HG02943 (cell line): Measurements from ENCODE around the gene ACOX1.
"Not testable (repeated sequence)": the region's sequence is repeated elsewhere in the genome, so short reads cannot be mapped to it uniquely, and the experiment has no call there.

Experiments
- ATAC-seq: cut with Tn5 transposase; IDR thresholded peaks from one replicate; pipeline ENCODE4 v1.9.1; 2021; ENCODE audit warnings: mild to moderate bottlenecking, low read depth, moderate library complexity; ENCODE audit not compliant: unreplicated experiment

ACOX1 gene

DNA sequence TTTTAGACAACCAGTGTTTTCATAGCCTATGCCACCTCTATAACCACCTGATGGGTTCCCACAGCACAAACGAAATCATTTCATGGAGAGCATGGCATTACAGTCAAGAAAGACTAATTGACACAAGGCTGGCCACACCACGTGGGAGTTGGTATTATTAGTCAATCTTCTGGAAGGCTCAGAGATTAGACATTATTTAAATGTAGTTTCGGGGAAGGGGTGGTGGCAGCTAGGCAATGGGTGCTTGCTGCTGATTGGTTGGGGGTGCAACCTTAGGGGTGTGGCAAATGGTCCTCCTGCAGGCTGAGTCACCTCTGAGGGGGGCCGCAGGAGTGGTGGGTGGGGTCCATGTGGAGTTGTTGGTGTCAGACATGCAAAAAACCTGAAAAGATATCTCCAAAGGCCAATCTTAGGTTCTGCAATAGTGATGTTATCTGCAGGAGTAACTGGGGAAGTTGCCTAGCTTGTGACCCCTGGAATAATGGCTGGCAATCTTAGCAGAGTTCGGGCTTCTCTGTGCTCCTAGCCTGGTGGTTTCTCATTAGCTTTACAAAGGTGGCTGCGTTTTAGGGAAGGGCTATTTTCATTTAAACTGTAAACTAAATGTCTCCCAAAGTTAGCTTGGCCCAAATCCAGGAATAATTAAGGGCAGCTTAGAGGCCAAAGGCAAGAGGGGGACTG lies 4.7 kb upstream of the ACOX1 start:
- ATAC-seq = no peak

DNA sequence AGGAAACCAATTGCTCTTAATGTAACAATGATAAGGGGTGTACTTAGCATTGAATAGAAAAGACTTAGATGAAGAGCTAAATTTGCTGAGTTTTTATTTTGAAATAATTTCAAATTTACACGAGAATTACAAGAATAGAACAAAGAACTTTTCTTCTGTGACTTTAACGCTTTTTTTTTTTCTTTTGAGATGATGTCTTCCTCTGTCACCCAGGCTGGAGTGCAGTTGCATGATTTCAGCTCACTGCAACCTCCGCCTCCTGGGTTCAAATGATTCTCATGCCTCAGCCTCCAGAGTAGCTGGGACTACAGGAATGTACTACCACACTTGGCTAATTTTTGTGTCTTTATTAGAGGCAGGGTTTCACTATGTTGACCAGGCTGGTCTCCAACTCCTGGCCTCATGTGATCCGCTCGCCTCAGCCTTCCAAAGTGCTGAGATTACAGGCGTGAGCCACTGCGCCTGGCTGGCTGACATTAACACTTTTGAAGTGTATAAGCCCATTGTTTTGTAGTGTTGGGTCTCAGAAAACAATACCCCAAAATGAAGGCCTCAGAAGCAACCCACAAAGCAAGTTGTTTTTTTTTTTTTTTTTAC lies 2.2 kb upstream of the ACOX1 start:
- ATAC-seq = no peak

DNA sequence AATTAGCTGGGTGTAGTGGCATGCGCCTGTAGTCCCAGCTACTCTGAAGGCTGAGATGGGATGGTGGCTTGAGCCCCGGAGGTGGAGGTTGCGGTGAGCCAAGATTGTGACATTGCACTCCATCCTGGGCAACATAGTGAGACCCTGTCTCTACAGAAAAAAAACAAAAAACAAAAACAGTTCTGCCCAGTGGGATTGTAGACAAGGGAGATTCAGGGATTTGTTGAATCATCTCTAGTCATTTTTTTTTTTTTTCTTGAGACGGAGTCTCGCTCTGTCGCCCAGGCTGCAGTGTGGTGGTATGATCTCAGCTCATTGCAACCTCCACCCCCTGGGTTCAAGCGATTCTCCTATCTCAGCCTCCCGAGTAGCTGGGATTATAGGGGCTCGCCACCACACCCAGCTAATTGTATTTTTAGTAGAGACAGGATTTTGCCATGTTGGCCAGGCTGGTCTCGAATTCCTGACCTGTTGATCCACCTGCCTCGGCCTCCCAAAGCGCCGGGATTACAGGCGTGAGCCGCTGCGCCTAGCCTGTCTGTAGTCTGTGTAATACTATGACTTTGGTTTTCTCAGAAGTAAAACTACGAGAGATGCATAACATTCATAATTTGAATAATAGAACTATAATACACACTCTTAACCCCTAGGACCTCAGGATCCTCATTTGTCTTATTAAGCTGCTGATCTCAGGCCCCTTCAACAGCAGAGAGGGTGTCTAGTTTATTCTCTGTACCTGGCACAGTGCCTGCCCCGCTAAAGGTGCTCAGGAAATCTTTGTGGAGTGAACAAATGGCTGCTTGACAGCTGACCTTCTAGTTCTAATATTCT lies 1.4 kb upstream of the ACOX1 start:
- ATAC-seq = no peak

DNA sequence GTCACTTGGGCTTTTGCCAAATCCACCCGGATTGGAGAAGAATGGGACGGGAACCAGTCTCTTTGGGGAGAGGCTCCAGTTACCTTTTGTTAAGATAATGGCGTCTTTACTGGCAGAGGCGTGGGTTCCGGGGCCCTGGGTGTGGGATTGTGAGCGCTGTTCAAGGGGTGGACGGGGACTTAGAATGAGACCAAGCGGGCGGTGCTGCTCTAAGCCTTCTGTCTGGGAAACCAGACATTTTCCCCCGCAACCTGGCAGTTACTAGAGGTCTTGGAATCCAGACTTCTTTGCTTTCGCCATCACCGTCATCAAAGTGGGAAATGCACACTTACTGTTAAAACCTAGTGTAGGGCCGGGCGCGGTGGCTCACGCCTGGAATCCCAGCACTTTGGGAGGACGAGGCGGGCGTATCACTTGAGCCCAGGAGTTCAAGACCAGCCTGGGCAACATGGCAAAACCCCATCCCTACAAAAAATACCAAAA lies 780 bp upstream of the ACOX1 start:
- peak; percentile 22 for ATAC-seq

DNA sequence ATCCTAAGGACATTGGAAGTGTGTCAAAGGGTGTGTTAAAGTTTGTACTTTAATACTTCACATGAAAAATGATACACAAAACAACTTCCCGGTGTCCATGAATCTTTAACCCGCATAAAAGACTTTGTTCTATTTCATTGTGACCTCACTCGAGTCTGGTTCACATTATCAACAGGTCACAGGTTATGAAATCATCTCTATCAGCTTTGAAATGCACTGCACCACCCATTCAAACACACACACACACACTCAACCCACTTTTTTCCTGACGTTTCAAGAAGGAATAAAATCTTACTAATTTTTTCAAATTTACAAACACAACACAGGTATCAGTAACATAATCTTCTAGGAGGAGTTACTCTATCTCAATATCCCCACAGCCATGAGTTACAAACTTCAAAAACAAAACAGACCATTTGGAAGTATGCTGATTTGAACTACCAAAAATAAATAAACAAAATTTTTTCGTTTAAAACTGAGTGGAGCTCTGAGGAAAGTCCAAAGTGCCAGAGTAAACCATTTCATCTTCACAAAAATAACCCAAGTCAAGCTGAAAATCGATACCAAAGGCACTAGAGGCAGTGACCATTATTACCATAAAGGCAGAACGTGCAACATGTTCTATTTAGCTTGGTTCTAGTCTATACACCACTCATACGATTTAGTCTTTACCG lies 2.7 kb downstream of the ACOX1 start:
- ATAC-seq = no peak

DNA sequence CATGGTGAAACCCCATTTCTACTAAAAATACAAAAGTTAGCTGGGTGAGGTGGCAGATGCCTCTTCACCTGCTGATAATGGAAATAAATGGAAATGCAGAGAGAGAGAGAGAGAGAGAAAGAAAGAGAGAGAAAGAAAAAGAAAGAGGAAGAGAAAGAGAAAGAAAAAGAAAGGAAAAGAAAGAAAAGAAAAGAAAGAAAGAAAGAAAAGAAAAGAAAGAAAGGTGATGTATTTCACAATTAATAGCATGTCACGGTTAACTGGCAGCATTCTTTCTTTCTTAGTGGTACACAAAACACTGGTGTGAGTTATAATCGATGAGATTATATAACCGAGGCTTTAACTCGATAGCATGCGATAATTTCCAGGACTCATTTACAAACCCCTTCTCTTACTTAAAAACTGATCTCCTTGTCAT lies 3.2 kb downstream of the ACOX1 start:
- ATAC-seq = no peak

DNA sequence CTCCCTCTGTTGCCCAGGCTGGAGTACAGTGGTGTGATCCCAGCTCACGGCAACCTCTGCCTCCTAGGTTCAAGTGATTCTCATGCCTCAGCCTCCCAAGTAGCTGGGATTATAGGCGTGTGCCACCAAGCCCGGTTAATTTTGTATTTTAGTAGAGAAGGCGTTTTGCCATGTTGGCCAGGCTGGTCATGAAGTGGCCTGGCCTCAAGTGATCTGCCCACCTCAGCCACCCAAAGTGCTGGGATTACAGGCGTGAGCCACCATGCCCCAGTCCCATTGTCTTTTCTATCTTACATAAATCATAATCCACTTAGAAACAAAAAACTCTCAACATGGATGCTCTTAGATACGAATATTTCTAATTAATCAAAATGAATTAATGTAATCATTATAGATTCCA lies 3.8 kb downstream of the ACOX1 start:
- not testable (repeated sequence) for ATAC-seq

DNA sequence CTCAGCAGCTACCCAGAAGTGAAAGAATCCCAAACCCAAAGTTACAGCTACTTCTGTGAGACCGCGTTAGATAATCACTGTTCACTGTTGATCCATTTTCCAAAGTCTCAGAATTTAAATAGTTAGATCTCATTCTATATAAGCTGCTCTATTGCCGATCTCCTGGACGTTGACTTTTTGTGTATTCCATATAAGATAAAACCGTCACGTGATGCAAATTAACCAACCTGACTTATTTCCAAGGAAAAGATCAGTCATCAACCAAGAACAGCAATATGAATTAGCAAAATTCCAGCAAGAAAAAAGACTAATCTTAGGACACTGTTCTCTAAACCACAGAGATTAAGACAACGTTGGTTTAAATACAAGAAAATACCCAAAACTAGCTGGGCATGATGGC lies 8.3 kb downstream of the ACOX1 start:
- ATAC-seq = no peak

DNA sequence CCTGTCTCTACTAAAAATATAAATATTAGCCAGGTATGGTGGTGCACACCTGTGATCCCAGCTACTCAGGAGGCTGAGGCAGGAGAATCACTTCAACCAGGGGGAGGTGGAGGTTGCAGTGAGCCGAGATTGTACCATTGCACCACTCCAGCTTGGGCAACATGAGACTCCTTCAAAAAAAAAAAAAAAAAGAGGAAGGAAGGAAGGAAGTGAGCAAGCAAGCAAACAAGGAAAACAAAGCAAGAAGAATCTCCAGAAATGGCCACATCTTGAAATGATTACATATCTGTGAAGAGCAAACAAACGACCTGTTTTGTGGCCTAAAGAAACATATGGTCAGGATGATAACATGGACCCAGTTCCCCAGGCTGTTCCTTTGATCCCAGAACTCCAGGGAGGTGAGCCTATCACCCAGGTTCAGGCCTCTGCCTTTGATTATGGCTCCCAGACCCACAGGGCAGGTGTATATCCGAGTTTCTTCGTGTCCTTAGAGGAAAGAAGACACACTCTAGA lies 8.9 kb downstream of the ACOX1 start:
- no peak for ATAC-seq

DNA sequence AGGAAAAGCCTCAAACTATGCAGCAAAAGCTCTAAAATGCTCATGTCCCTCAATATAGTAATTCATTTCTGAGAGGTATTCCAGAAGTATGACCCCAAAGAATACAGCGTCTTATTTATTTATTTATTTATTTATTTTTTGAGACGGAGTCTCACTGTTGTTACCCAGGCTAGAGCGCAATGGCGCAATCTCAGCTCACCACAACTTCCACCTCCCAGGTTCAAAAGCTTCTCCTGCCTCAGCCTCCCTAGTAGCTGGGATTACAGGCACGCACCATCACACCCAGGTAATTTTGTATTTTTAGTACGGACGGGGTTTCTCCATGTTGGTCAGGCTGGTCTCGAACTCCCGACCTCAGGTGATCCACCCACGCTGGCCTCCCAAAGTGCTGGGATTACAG lies 9.9 kb downstream of the ACOX1 start:
- not testable (repeated sequence) for ATAC-seq

DNA sequence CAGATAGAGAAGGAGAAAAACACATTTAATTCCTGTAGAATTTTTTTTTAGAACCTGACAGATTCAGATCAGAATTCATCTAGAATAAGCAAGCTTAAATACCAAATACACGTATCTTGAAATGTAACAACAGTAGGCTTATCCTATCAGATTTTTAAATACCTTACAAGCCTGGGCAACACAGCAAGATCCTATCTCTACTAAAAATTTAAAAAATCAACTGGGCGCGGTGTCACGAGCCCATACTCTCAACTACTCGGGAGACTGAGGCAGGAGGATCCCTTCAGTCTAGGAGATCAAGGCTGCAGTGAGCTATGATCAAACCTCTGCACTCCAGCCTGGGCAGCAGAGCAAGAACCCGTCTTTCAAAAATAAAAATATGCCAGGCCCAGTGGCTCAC lies 13.5 kb downstream of the ACOX1 start:
- ATAC-seq = no peak

DNA sequence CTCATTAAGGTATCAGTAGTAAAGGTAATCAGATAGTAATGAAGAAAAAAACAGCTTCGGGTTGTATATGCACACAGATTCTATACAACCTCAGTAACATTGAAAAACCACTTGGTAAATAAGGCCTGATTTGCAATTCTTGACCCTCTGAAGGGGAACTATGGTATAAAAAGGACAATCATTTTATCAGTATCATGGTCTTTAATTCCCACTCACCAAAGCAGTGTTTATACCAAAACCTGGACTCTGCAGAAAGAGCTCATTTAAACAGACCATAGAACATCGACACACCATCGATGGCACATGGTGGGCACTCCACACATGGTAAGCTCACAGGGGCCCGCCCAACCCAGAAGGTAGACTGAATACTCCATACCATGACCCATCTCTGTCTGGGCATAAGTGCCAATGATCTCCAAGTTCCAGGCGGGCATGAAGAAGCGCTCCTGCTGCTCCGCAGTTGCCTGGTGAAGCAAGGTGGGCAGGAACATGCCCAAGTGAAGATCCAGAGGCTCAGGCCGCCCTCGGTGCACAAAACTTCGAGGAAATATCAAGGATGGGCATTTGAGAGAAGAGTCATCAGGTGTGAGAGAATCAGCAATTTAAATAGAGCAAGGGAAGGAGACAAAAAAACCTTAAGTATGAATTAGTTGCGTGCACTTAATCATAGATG lies 19.0 kb downstream of the ACOX1 start:
- no peak for ATAC-seq

DNA sequence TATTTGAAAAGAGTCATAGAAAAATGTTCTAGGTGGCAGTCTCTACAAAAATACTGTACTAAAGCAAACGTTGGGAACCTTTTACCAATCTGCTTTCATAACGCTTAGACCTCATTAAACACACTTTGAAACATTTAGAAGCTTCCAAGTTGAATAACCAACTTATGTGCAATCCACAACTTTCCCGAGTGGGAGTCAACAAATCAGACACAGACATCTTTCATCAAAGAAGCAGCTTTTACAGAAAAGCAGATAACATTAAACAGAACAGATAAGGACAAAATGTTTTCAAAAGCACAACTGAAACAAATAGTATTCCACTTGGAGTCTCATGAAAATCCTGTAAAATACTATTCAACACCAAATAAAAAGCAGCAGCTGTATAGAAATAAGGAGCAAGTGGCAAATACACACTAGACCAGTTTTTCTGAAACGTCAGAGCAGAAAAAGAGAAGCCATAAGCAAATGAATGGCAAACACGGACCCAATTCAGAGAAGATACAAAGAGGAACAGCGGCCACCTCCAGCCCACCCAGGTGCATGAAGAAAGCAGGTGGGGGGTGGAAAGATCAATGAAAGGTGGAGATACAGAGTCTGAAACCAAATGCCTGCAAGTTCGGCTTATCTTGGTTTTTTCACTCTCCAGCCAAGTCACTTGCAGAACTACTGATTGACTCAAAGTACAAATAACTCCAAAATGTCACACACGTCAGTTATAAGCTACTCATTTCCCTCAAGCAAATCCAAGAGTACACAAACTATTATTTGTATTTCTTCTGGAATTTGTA lies 19.7 kb downstream of the ACOX1 start:
- no peak for ATAC-seq

DNA sequence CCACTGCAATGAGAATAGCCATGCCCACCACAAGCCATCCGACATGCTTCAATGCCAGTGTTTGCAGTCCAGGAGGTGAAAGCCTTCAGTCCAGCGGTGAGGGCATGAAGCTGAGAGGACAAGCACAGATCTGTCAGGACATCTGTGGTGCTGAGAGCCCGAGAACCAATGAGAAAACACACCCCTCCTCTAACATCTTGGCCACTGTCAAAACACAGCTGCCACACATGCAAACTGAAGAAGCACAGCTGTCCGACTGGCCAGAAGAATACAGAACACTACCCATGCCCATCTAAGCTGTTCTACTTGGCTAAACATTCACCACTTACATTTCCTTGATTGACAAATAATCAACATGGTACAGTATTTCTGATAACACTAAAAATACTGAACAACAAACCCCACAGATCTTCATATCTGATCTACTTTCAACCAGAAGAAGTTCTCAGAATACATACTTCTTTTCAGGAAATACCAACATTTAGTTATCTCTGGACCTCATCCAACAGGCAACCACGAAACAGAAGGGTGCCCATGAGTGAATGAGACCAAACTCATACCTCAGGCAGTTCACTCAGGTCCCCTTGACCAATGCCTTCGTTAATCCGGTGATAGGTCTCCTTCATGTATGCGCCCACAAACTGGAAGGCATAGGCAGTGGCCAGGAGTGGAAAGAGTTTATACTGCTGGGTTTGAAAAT lies 28.0 kb downstream of the ACOX1 start:
- ATAC-seq = no peak

DNA sequence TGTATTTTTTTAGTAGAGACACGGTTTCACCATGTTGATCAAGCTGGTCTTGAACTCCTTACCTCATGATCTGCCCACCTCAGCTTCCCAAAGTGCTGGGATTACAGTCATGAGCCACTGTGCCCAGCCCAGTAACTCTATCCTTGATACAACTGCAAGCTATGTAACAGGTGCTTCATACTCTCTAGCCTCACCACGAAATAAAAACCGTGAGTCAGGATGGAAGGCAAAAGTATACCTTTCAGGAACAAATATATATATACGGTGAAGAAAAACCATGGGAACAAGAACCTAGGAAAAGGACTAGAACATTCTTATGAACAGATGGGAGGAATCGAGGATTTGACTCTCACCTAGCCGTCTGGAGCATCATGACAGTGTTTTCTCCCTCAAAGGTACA lies 28.5 kb downstream of the ACOX1 start:
- ATAC-seq = no peak

DNA sequence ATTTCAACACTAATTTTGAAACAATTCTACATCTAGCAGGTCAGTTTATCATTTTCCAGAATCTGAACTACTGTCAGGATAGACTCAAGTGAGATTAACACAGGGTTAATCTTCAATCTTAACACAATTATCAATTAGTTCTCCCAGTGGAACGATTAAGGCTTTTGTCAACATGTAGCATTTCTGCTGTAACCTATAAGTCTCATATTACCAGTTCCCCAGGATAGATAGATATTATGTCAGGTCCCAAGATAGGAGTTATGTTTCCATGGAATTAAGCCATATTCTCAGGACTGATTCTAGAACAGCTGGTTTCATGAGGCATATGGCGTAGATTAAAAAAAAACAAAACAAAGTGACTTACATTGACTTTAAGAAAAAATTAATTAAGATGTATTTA lies 33.8 kb downstream of the ACOX1 start:
- no peak for ATAC-seq

DNA sequence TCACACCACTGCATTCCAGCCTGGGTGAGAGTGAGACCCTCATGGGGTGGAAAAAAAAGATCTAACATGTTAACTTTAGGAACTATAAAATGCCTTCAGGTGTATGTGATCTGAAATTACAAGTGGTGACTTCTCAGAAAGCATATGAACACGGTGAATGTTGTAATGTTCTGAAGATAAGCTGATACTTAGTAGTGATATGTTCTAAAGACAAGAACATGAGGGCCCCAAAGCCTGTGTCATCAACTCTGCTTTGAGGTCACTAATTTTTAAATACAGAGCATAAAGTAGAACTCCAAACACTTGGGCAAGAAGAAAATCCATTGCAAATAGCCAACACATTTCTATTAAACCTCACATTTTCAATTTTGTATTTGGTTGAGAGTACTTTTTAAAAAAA lies 35.5 kb downstream of the ACOX1 start:
- ATAC-seq = no peak

DNA sequence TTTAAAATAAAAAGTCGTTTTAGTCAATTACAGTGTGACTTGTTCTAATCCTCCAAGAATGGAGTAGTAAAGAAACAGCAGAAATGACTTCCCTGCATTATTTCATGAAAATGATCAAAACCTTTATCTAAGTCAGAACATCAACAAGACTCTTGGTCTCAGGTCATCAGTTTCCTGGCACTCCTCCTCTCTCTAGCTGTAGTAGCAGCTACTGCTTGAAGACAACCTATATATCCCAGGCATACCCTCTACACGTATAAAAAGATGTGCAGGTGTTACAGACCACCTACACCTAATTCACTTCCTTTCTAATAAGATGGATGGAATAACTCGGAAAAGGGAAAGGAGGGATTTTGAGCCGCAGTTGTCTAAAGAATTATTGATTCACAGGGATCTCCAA lies 36.5 kb downstream of the ACOX1 start:
- ATAC-seq = no peak

DNA sequence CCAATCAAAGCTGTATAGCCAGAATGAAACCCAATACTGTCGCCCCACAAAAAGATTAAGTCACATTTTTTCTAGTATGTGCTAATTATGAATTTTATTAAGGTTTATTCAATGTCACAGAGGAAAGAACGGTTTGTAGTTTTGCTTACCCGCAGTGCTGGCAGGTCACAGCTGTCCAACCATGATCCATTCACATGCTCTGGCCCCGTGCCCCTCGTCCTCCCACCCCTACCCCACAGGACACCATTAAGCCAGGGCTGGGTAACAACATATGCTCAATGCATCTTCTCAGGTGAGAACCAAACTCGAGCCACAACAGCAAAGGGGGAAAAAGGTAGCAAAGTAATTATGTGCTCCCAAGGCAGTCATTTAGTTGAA lies 37.5 kb downstream of the ACOX1 start:
- no peak for ATAC-seq
